Rectal smooth muscle tissue (tissue), 1 donor: Measurements from ENCODE around the gene C4BPA.

Experiments used
- H3K27ac ChIP-seq: one replicate; pipeline ENCODE4 v1.7.0; 2013; ENCODE audit warnings: low read depth, low read length, inconsistent platforms
- H3K27me3 ChIP-seq: one replicate; pipeline ENCODE4 v1.7.0; 2013; ENCODE audit warnings: low read length; ENCODE audit not compliant: control insufficient read depth, insufficient read depth
- H3K36me3 ChIP-seq: one replicate; pipeline ENCODE4 v1.7.0; 2013; ENCODE audit warnings: low read length; ENCODE audit not compliant: control insufficient read depth, insufficient read depth
- H3K4me1 ChIP-seq: one replicate; pipeline ENCODE4 v1.7.0; 2013; ENCODE audit warnings: low read length; ENCODE audit not compliant: control insufficient read depth, insufficient read depth
- H3K4me3 ChIP-seq: one replicate; pipeline ENCODE4 v1.7.0; 2013; ENCODE audit warnings: low read length
- H3K9ac ChIP-seq: one replicate; pipeline ENCODE4 v1.7.0; 2013; ENCODE audit warnings: low read length

C4BPA gene

GRCh38 chr1:207101720-207102119 lies 2.3 kb upstream of the C4BPA start:
- Histone ChIP-seq H3K4me1 (no peaks in the 10 kb centered on the region), H3K9ac (no peak overlapping the region), H3K36me3 (no peaks in the 10 kb centered on the region), H3K27me3 (no peaks in the 10 kb centered on the region), H3K4me3 (no peak overlapping the region), H3K27ac (no peak overlapping the region)

GRCh38 chr1:207102146-207102545 lies 1.9 kb upstream of the C4BPA start:
- H3K4me3 ChIP-seq, result no peak overlapping the region
- H3K4me1 ChIP-seq, result no peaks in the 10 kb centered on the region
- H3K36me3 ChIP-seq, result no peaks in the 10 kb centered on the region
- H3K27ac ChIP-seq, result no peak overlapping the region
- H3K9ac ChIP-seq, result no peak overlapping the region
- H3K27me3 ChIP-seq, result no peaks in the 10 kb centered on the region

- no peaks in the 10 kb centered on the region for H3K4me1 ChIP-seq
- no peak overlapping the region for H3K4me3 ChIP-seq
- no peak overlapping the region for H3K9ac ChIP-seq
- no peaks in the 10 kb centered on the region for H3K27me3 ChIP-seq
- H3K36me3 ChIP-seq, result no peaks in the 10 kb centered on the region
- H3K27ac ChIP-seq, result no peak overlapping the region
Observed at GRCh38 chr1:207102659-207103058, 1.4 kb upstream of the C4BPA start.

GRCh38 chr1:207109004-207109403 lies 5.0 kb downstream of the C4BPA start:
- no peaks in the 10 kb centered on the region for H3K4me1 ChIP-seq
- no peak overlapping the region for H3K9ac ChIP-seq
- no peaks in the 10 kb centered on the region for H3K36me3 ChIP-seq
- H3K27me3 ChIP-seq, result no peaks in the 10 kb centered on the region
- H3K27ac ChIP-seq, result no peak overlapping the region
- H3K4me3 ChIP-seq, result no peak overlapping the region

- no peaks in the 10 kb centered on the region for H3K4me1 ChIP-seq
- H3K27me3 ChIP-seq, result no peaks in the 10 kb centered on the region
- H3K36me3 ChIP-seq, result no peaks in the 10 kb centered on the region
- H3K9ac ChIP-seq, result no peak overlapping the region
- no peak overlapping the region for H3K27ac ChIP-seq
- no peak overlapping the region for H3K4me3 ChIP-seq
Observed at GRCh38 chr1:207112616-207113296, 8.7 kb downstream of the C4BPA start.

GRCh38 chr1:207115269-207115668 lies 11.2 kb downstream of the C4BPA start:
- H3K4me1 ChIP-seq, result no peaks in the 10 kb centered on the region
- no peak overlapping the region for H3K9ac ChIP-seq
- no peak overlapping the region for H3K27ac ChIP-seq
- H3K27me3 ChIP-seq, result no peaks in the 10 kb centered on the region
- H3K4me3 ChIP-seq, result no peak overlapping the region
- H3K36me3 ChIP-seq, result no peaks in the 10 kb centered on the region

- H3K27ac ChIP-seq, result no peak overlapping the region
- H3K9ac ChIP-seq, result no peak overlapping the region
- no peaks in the 10 kb centered on the region for H3K36me3 ChIP-seq
- no peak overlapping the region for H3K4me3 ChIP-seq
- H3K4me1 ChIP-seq, result no peaks in the 10 kb centered on the region
- no peaks in the 10 kb centered on the region for H3K27me3 ChIP-seq
Observed at GRCh38 chr1:207124389-207124788, 20.4 kb downstream of the C4BPA start.

GRCh38 chr1:207128336-207128921 lies 24.4 kb downstream of the C4BPA start:
- H3K4me3 ChIP-seq, result no peak overlapping the region
- no peak overlapping the region for H3K27ac ChIP-seq
- no peaks in the 10 kb centered on the region for H3K4me1 ChIP-seq
- H3K27me3 ChIP-seq, result no peaks in the 10 kb centered on the region
- H3K9ac ChIP-seq, result no peak overlapping the region
- no peaks in the 10 kb centered on the region for H3K36me3 ChIP-seq

GRCh38 chr1:207129053-207129452 lies 25.0 kb downstream of the C4BPA start:
- Histone ChIP-seq H3K9ac (no peak overlapping the region), H3K27ac (no peak overlapping the region), H3K36me3 (no peaks in the 10 kb centered on the region), H3K4me3 (no peak overlapping the region), H3K27me3 (no peaks in the 10 kb centered on the region), H3K4me1 (no peaks in the 10 kb centered on the region)

- Histone ChIP-seq H3K4me3 (no peak overlapping the region), H3K9ac (no peak overlapping the region), H3K36me3 (no peaks in the 10 kb centered on the region), H3K27me3 (no peaks in the 10 kb centered on the region), H3K4me1 (no peaks in the 10 kb centered on the region), H3K27ac (no peak overlapping the region)
Observed at GRCh38 chr1:207130252-207131036, 26.4 kb downstream of the C4BPA start.

- Histone ChIP-seq H3K4me3 (no peak overlapping the region), H3K27me3 (no peaks in the 10 kb centered on the region), H3K4me1 (no peaks in the 10 kb centered on the region), H3K9ac (no peak overlapping the region), H3K36me3 (no peaks in the 10 kb centered on the region), H3K27ac (no peak overlapping the region)
Observed at GRCh38 chr1:207131163-207131562, 27.1 kb downstream of the C4BPA start.

- Histone ChIP-seq H3K27me3 (no peaks in the 10 kb centered on the region), H3K36me3 (no peaks in the 10 kb centered on the region), H3K27ac (no peak overlapping the region)
Observed at GRCh38 chr1:207134581-207134980, 30.5 kb downstream of the C4BPA start.

More at GRCh38 chr1:207134581-207134980, 30.5 kb downstream of the C4BPA start:
- Histone ChIP-seq H3K9ac (no peak overlapping the region), H3K4me3 (no peak overlapping the region), H3K4me1 (no peaks in the 10 kb centered on the region)
